NCI-H146 treated with DMSO at 0.1 percent for 48 hours (cell line): ENCODE data around the gene FLT3LG.
A peak's percentile ranks its signal among the peaks of the same experiment; 100 is the strongest.
"Not testable (repeated sequence)": the region's sequence is repeated elsewhere in the genome, so short reads cannot be mapped to it uniquely, and the experiment has no call there.

ENCODE experiments used
- DNase-seq: peaks from one replicate; lab custom pipeline; 2025; ENCODE audit not compliant: unreplicated experiment; lab: John Stamatoyannopoulos, UW

FLT3LG gene

DNA sequence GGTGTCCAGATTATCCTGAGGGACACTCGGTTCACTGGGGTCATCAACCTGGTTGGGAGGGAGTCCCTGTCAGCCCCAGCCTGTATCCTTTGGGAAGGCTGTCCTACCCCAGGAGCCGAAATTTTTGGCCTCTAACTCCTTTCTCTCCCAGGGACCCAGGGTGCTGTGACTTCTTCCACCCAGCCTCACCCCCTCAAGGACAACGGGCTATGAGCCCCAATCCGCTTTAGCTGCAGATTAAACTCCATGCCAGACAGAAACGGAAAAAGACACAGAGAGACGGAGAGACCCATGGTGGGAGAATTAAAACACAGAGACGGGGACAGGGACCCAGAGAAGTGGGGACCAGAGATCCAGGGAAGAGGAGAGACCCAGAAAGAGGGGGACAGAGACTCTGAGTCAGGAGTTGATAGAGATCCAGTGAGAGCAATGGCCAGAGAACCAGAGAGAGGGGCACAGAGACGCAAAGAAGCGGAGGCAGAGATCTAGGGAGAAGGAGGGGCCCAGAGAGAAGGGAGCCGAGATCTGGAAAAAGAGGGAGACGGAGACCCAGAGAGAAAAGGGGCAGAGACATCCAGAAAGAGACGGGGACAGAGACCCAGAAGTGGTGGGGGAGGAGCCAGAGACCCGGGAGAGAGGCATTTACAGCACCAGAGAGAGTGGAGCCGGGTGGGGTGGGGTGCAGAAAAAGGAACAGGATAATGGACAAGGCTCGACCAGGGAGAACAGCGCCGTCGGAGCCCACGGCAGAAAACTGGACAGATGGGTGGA is 33.4 kb upstream of the FLT3LG start:
- DNase-seq, result no peak

- DNase-seq, result no peak
These were observed 32.6 kb upstream of the FLT3LG start, which contains the start of gene SLC17A7 for GRCh38 chr19:49441210-49441959. Gene SLC17A7 (minus strand): TSS chr19:49441527. CDS start chr19:49441379, 148 bp downstream.

DNA sequence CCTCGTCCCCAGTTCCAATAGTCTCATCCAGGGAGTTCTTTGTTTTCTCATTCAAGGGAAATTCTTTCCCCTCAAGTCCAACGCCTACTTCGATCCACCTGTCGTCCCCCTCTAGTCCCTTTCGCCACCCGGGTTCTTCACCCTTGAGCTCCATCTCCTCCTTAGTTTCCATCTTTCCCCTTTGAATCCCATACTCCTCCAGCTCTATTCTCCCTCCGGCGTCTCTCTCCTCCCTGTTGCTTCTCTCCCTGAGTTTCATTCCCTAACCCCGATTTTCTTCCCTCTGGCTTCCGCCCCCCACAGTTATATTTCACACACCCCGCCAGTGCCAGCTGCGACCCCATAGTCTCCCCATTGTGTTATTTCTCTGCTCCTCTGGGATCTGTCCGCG is 32.1 kb upstream of the FLT3LG start:
- no peak for DNase-seq

- DNase-seq, result no peak
These were observed 31.7 kb upstream of the FLT3LG start for GRCh38 chr19:49442354-49442753.

DNA sequence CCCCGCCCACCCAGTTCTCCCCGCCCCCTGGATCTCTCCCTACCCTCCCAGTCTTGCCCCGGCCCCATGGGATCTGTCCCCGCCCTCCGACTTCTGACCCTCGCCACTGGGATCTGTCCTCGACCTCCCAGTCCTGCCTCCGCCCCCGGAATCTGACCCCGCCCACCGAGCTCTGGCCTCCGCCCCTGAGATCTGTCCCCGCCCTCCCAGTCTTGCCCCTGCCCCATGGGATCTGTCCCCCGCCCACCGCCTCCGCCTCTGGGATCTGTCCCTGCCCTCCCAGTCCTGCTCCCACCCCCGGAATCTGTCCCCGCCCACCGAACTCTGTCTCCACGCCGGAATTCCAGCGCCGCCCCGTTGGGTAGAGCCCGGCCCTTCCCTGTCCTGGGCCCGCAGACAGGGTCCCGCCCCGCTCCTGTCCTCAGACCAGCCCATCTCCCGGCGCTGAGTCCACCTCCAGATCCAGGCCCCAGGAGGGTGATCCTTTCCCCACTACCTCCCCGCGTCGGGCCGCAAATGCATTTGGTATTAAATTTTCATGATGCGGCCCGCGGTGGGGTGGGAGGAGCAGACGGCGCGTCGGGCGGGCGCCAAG is 31.1 kb upstream of the FLT3LG start:
- DNase-seq, result peak; percentile 83

GRCh38 chr19:49443366-49444099 is 30.5 kb upstream of the FLT3LG start:
- peak; percentile 95 for DNase-seq

DNA sequence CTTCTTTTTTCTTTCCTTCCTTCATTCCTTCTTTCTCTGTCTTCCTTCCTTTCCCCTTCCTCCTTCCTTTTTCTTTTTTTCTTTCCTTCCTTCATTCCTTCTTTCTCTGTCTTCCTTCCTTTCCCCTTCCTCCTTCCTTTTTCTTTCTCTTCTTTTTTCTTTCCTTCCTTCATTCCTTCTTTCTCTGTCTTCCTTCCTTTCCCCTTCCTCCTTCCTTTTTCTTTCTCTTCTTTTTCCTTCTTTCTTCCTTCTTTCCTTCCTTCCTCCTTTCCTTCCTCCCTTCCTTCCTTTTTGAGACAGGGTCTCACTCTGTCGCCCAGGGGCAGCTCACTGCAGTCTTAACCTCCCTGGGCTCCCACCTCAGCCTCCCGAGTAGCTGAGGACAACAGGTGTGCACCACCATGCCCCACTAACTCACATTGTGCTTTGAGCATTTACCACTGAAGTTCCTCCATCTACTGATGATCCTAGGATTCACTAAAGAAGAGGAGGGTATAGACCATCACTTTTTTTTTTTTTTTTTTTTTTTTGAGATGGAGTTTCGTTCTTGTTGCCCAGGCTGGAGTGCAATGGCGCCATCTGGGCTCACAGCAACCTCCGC is 29.8 kb upstream of the FLT3LG start:
- not testable (repeated sequence) for DNase-seq

DNA sequence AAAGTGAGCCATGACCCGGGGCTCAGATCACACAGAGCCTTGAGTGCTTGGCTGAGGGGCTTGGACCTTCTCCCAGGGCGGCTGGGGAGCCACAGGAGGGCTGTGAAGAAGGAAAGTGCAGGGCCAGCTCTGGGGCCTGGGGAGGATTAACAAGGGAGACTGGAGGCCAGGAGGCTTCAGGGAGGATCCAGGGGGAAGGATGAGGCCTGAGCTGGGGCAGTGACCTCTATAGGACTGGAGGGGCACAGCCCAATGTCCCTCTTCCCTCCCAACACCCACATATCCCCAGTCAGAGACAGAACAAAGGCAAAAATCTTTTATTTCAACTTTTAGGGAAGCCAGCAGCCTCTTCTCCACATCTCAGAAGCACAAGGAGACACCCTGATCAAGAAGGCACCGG is 28.0 kb upstream of the FLT3LG start:
- no peak for DNase-seq

DNA sequence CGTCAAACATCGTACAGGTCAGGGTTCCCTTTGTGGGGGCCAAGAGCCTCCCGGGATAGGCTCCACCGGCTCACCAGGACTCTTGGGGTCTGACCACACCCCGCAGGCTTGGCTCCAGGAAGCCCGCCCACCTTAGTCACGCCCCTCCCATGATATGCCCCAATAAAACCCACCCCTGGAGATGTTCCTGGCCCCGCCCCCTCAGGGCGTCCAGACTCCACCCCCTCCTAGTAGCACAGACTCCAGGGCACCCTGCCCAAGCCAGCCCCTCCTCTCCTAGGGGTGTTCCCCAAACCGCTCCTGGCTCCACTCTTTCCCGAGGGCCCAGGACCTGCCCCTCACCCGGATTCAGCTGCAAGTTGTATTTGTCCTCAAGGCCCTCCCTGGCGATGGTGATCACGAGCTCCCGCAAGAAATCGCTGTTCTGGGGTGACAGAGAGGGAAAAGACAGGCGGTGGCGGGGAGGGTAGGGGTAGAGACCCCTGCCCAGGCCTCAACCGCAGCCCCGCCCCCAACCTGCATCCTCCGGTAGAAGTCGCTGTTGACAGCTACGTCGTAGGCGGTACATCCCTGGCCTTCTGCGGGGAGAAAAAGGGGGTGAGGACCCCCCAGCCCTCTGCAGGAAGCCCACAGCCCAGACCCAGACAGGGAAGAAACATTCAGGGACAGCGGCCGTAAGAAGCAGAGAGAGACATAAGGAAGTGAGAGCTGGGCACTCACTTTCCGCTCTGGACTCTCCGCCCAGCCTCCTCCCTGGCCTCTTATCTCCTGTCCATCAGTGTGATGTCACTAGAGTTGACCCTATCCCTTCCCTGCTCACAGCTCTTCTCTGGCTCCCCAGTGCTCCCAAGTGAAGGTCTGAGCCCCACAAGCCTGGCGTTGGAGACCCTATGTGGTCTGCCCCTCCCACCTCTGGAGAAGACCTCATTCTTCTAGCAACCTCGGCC is 26.3 kb upstream of the FLT3LG start:
- no peak for DNase-seq

DNA sequence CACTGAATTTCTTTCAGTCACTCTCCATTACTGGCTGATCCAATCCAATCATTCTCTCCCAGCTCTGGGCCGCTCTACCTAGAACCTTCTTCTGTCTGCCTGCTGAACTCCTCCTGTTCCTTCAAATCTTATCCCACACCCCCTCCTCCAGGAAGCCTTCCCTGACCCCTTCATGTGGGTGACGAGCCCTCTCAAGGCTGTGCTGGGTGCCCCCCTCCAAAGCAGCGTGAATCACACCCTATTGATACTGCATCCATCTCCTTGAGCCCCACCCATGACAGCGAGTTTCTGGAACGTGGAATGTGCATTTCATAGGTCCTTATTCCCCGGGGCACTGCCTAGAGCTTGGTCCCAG is 25.6 kb upstream of the FLT3LG start:
- DNase-seq, result no peak

DNA sequence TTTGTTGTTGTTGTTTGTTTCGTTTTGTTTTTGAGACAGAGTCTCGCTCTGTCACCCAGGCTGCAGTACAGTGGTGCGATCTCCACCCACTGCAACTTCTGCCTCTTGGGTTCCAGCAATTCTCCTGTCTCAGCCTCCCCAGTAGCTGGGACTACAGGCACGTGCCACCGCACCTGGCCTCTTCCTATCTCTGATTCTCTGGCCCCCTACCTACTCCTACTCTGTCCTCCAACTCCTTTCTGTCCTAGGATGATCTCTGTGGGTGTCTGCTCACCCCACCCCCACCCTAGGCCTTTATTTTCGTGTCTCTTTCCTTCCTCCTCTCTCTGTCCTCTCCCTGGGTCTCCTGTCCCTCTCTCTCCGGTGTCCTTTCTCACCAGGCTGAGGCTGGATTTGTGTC is 23.6 kb upstream of the FLT3LG start:
- no peak for DNase-seq

DNA sequence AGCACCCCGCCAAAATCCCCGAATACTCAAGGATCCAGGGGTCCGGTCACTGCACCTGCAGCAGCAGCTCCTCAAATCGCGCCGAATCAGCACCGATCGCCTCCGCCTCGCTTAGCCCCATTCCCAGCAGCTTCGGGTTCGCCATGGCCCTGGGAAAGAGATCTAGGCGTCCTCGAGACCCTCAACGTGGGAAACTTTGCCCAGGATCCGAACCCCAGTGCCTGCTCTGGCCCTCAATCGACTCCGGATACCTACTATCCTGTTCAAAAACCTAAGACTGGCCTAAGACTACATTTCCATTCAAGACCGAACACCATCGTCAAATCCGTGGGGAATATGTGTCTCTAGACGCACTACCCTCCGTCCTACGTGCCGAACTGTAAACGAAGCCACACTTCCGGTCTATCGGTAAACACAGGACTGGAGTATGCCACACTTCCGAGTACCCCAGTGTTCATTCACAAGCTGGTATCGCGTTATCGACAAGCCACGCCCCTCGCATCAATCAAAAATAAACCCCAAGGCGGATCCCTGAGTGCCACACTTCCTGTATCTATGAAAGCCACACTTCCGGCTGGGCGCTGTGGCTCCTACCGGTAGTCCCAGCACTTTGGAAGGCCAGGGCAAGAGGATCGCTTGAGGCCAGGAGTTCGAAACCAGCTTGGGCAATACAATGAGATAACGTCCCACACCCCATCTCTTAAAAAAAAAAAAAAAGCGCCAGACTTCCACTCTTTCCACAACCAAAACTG is 22.4 kb upstream of the FLT3LG start, which contains the start of gene PIH1D1:
Gene PIH1D1 (minus strand): TSS at position 385 of the 752 bp plus-strand sequence. CDS start 240 bp downstream, at position 145.
- DNase-seq, result peak; percentile 100

GRCh38 chr19:49453013-49453756 is 20.8 kb upstream of the FLT3LG start, which contains the start of gene ALDH16A1:
Gene ALDH16A1 (plus strand): TSS chr19:49453225. CDS start chr19:49453332, 107 bp downstream.
- peak; percentile 98 for DNase-seq

DNA sequence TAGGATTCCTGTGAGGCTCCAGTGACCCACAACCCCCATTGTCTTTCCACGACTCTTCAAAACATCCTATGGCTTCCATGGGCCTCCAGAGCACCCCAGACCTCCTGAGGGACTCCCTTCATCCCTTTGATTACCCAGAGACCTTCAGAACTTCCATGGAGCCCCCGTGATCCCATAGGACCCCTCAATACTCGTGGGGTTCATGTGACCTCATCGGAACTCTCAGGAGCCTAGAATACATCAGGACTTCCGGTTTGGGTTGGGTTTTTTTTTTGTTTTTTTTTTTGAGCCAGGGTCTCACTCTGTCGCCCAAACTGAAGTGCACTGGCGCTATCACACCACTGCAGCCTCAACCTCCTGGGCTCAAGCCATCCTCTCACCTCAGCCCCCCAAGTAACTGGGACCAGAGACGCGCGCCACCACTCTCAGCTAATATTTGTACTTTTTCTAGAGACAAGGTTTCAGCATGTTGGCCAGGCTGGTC is 20.2 kb upstream of the FLT3LG start:
- DNase-seq, result no peak

- no peak for DNase-seq
These were observed 18.2 kb upstream of the FLT3LG start for GRCh38 chr19:49455773-49456172.

DNA sequence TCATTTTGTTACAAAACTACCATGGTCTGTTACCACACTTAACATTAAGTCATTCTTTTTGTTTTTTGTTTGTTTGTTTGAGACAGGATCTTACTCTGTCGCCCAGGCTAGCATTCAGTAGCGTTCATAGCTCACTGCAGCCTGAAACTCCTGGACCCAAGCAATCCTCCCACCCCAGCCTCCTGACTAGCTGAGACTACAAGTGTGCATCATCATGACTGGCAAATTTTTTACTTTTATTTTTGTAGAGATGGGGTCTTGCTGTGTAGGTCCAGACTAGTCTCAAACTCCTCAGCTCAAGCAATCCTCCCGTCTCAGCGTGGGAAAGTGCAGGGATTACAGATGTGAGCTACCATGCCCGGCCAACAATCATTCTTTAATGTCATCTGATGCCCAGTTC is 17.7 kb upstream of the FLT3LG start:
- no peak for DNase-seq

- DNase-seq, result no peak
These were observed 15.5 kb upstream of the FLT3LG start for GRCh38 chr19:49458567-49458903.

DNA sequence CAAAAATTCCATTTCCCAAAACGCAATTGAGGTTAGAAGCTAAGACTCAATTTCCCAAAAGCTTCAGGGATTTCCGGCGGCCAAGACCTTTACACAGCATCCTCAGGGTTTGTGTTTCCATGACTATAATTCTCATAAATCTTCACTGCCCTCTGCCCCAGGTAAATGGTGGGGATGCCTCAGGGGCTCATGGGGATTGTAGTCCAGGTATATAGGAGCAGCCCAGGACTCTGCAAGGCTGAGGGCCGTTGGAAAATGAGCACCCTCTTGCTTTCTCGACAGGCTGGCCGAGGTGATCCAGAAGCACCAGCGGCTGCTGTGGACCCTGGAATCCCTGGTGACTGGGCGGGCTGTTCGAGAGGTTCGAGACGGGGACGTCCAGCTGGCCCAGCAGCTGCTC is 14.6 kb upstream of the FLT3LG start:
- DNase-seq, result no peak
